GM23248 (cell line): ENCODE measurements around the gene SPIB.

Source experiments
- EZH2 ChIP-seq: fragments of 200-600 bp; sonication (generic); IDR thresholded peaks from 2 replicates; pipeline ENCODE4 v1.6.1; 2018; ENCODE audit warnings: antibody characterized with exemption, mild to moderate bottlenecking; ENCODE audit not compliant: insufficient read depth, poor library complexity, severe bottlenecking
- EZH2phosphoT487 ChIP-seq: fragments of 200-600 bp; sonication (generic); IDR thresholded peaks from 2 replicates; pipeline ENCODE4 v1.6.1; 2018; ENCODE audit warnings: antibody characterized with exemption, moderate library complexity, mild to moderate bottlenecking, low read depth; ENCODE audit not compliant: insufficient read depth

- no peak for TF ChIP-seq EZH2
- no peak for TF ChIP-seq EZH2phosphoT487
Observed at GRCh38 chr19:50465986-50466705, 47.4 kb downstream of the SPIB start.
